GM10248 (cell line): ENCODE data around the gene FBXO47.

ENCODE experiments used
- CTCF ChIA-PET: fragments of 300-600 bp; sonication (Branson Sonifier 250); formaldehyde crosslinking; extraction: SDS; loops from one replicate; lab custom pipeline; 2021; ENCODE audit warnings: antibody characterized with exemption; lab: Yijun Ruan, JAX
- POLR2A ChIA-PET: fragments of 350-650 bp; sonication (Branson Sonifier 250); formaldehyde crosslinking; extraction: SDS; loops from one replicate; lab custom pipeline; 2020; ENCODE audit warnings: antibody characterized with exemption; lab: Yijun Ruan, JAX
- DNase-seq: peaks from one replicate; pipeline ENCODE4 v3.0.0; 2012; ENCODE audit errors: extremely low spot score
- CTCF ChIP-seq: IDR thresholded peaks from 2 replicates; pipeline ENCODE4 v1.5.1; 2012; ENCODE audit warnings: mild to moderate bottlenecking, low read depth; ENCODE audit errors: extremely low read depth, missing control alignments, control extremely low read depth

The FBXO47 gene

GRCh38 chr17:38922538-38923297 lies 44.5 kb downstream of the FBXO47 start:
- TF ChIP-seq CTCF: no peak
- CTCF ChIA-PET: interaction anchor here (0.7 to 3.6 kb wide), 10 partner anchors 8 to 251 kb away, joined by 3 to 9 read pairs (median 5); no protein-coding TSS in a partner anchor
- POLR2A ChIA-PET: interaction anchor here (0.6 kb wide), 1 partner anchor 528 kb away, joined by 7 read pairs; the partner anchor contains the start of gene MED1
- DNase-seq: no peak

GRCh38 chr17:38921756-38922411 lies 45.3 kb downstream of the FBXO47 start:
- ChIA-PET POLR2A (interaction anchor here (0.6 kb wide), 1 partner anchor 529 kb away, joined by 7 read pairs; the partner anchor contains the start of gene MED1), CTCF (interaction anchor here (0.7 to 3.6 kb wide), 4 partner anchors 9 to 231 kb away, joined by 3 to 9 read pairs (median 5); no protein-coding TSS in a partner anchor)
- no peak for TF ChIP-seq CTCF
- DNase-seq: no peak

- no peak for DNase-seq
- CTCF ChIA-PET: no interaction called here
- POLR2A ChIA-PET: no interaction called here
- no peak for TF ChIP-seq CTCF
Observed at GRCh38 chr17:38920374-38921291, 46.6 kb downstream of the FBXO47 start.

DNA sequence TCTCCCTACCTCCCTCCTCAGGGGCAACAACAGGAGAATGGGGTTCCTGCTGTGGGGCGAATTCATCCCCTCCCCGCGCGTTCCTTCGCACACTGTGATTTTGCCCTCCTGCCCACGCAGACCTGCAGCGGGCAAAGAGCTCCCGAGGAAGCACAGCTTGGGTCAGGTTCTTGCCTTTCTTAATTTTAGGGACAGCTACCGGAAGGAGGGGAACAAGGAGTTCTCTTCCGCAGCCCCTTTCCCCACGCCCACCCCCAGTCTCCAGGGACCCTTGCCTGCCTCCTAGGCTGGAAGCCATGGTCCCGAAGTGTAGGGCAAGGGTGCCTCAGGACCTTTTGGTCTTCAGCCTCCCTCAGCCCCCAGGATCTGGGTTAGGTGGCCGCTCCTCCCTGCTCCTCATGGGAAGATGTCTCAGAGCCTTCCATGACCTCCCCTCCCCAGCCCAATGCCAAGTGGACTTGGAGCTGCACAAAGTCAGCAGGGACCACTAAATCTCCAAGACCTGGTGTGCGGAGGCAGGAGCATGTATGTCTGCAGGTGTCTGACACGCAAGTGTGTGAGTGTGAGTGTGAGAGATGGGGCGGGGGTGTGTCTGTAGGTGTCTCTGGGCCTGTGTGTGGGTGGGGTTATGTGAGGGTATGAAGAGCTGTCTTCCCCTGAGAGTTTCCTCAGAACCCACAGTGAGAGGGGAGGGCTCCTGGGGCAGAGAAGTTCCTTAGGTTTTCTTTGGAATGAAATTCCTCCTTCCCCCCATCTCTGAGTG lies 47.7 kb downstream of the FBXO47 start:
- no peak for TF ChIP-seq CTCF
- POLR2A ChIA-PET: no interaction called here
- CTCF ChIA-PET: no interaction called here

DNA sequence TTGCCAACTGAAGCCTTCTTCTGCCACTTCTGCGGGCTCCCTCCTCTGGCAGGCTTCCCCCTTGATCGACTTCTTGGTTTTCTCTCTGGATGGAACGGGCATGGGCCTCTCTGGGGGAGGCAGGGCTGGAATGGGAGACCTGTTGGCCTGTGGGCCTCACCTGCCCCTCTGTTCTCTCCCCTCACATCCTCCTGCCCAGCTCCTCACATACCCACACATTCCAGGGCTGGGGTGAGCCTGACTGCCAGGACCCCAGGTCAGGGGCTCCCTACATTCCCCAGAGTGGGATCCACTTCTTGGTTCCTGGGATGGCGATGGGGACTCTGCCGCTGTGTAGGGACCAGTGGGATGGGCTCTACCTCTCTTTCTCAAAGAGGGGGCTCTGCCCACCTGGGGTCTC lies 48.3 kb downstream of the FBXO47 start:
- ChIA-PET CTCF (no interaction called here), POLR2A (interaction anchor here (0.5 kb wide), 1 partner anchor 16 kb away, joined by 3 read pairs; no protein-coding TSS in a partner anchor)
- no peak for DNase-seq
- TF ChIP-seq CTCF: no peak

More for the DNA sequence above, 47.7 kb downstream of the FBXO47 start:
- DNase-seq: no peak
